ENCODE measurements around the gene ESYT1.
"Not testable (repeated sequence)": the region's sequence is repeated elsewhere in the genome, so short reads cannot be mapped to it uniquely, and the experiment has no call there.

Gene ESYT1

DNA sequence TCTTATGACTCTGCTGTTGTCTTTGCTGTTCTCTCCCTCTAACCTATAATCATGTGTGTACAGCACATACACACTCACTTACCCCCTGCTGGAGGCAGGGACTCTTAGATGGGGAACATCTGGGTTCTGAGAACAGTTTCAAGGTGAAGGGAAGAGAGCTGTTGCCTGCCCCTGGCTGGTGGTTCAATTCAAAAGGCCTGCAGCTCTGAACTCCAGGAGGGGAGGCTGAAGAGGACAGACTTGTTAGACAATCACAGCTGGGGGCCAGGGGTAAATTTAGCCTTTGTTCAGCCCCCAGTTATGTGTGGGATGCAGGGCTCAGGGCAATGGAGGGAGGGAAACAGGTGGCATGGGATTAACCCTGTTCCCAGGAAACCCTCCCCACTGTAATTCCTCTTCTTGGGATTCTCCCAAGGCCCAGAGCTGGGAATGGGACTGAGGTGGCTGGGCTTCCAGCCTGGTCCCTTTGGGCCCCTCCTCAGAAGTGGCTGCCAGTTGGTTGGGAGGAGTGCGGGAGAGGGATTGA lies 26.2 kb downstream of the ESYT1 start:
- peaks cover 23% of the 10 kb centered on the region for H3K36me3 Mint-ChIP-seq
- H3K27me3 Mint-ChIP-seq: no peaks in the 10 kb centered on the region
- no peaks in the 10 kb centered on the region for H3K9me3 Mint-ChIP-seq
- no peak overlapping the region for H3K4me3 Mint-ChIP-seq
- no peak for ATAC-seq
- peak overlapping the region; percentile 97 for H3K27ac Mint-ChIP-seq
- H3K4me1 Mint-ChIP-seq: peaks cover 58% of the 10 kb centered on the region

DNA sequence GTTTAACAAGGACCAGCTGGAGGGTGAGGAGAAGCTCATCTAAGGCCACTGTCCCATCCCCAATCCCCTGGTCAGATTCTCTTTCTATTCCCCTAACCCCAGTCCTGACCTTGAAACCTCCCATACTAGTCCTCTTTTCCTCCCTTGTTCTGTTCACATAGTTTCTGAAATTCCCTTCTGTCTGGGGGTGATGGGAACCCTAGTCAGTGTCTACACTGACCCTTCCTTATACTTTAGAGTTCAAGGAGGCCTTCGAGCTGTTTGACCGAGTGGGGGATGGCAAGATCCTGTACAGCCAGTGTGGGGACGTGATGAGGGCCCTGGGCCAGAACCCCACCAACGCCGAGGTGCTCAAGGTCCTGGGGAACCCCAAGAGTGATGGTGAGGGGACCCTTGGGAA lies 26.8 kb downstream of the ESYT1 start:
- Mint-ChIP-seq H3K4me1 (peaks cover 63% of the 10 kb centered on the region), H3K9me3 (no peaks in the 10 kb centered on the region), H3K27me3 (no peaks in the 10 kb centered on the region), H3K27ac (peak overlapping the region; percentile 97), H3K36me3 (peaks cover 28% of the 10 kb centered on the region), H3K4me3 (no peak overlapping the region)
- no peak for ATAC-seq

DNA sequence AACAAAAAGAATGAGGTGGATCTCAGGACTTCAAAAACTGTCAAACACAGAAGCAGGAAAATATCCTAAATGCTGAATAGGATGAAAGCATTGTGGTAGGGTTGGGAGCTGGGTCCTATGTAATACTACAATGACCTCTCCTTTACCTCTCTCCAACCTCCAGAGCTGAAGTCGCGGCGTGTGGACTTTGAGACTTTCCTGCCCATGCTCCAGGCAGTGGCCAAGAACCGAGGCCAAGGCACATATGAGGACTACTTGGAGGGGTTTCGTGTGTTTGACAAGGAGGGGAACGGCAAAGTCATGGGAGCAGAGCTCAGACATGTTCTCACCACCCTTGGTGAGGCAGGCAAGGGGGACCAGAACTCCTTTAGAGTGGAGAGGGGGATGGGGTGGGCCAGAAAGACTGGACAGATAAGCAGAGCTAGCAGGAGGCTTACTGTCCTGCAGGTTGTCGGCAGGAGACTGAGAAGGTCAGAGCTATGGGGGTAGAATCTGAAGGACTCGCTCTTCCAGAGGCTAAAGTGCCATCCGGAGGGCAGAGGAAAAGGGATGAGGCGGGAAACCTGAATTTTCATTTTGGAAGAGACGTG lies 27.3 kb downstream of the ESYT1 start:
- H3K27ac Mint-ChIP-seq: peak overlapping the region; percentile 97
- H3K27me3 Mint-ChIP-seq: no peaks in the 10 kb centered on the region

DNA sequence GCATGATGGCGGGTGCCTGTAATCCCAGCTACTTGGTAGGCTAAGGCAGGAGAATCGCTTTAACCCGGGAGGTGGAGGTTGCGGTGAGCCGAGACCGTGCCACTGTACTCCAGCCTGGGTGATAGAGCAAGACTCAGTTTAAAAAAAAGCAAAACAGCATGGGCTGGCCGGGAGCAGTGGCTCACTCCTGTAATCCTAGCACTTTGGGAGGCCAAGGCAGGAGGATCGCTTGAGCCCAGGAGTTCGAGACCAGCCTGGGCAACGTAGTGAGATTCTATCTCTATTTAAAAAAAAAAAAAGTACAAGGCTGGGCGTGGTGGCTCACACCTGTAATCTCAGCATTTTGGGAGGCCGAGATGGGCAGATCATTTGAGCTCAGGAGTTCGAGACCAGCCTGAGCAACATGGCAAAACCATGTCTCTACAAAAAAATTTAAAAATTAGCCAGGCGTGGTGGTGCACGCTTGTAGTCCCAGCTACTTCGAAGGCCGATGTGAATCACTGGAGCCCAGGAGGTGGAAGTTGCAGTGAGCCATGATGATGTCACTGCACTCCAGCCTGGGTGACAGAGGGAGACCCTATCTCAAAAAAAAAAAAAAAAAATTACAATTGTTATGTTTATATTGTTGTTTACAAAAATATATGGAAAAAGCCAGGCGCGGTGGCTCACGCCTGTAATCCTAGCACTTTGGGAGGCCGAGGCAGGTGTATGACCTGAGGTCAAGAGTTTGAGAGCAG lies 28.6 kb downstream of the ESYT1 start:
- H3K27me3 Mint-ChIP-seq, ATAC-seq, H3K9me3 Mint-ChIP-seq: not testable (repeated sequence)
- peaks cover 68% of the 10 kb centered on the region for H3K4me1 Mint-ChIP-seq
- H3K4me3 Mint-ChIP-seq: peak overlapping the region; percentile 95
- H3K36me3 Mint-ChIP-seq: peaks cover 45% of the 10 kb centered on the region
- H3K27ac Mint-ChIP-seq: peak overlapping the region; percentile 93

More for the DNA sequence above, 27.3 kb downstream of the ESYT1 start:
- no peaks in the 10 kb centered on the region for H3K9me3 Mint-ChIP-seq
- ATAC-seq: no peak
- H3K4me3 Mint-ChIP-seq: no peak overlapping the region
- peaks cover 34% of the 10 kb centered on the region for H3K36me3 Mint-ChIP-seq
- H3K4me1 Mint-ChIP-seq: peaks cover 68% of the 10 kb centered on the region

DNA sequence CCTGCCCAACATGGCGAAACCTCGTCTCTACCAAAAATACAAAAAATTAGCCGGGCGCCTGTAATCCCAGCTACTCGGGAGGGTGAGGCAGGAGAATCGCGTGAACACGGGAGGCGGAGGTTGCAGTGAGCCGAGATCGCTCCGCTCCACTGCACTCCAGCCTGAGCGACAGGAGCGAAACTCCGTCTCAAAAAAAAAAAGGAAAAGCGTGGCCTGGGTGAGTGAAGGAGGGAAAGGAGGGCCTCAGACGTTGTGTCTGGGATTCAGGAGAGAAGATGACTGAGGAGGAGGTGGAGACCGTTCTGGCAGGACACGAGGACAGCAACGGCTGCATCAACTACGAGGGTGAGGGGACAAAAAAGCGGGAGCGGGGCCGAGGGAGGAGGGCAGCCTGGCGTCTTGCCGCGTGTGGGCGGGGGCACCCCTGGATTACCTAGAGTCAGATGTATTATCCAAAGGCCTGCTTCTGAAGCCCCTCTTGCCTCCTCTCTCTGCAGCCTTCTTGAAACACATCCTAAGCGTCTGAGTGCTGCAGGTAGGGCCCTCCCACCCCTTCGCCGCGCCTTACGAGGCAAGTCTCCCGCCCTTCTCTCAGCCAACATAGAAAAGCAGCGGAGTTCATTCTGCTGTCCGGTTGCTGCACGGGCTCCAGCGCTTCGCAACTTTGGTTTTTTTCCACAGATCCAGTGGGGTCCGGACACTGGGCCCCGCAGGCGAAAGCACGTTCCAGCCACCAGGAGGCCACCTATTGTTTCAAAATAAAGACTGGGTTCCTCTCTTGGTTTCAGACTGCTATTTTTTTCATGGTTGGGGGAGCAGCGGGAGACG lies 29.3 kb downstream of the ESYT1 start:
- Mint-ChIP-seq H3K4me3 (peak overlapping the region; percentile 95), H3K27ac (peak overlapping the region; percentile 93), H3K27me3 (no peaks in the 10 kb centered on the region), H3K9me3 (no peaks in the 10 kb centered on the region), H3K4me1 (peaks cover 67% of the 10 kb centered on the region), H3K36me3 (peaks cover 51% of the 10 kb centered on the region)
- peak; percentile 77 for ATAC-seq

DNA sequence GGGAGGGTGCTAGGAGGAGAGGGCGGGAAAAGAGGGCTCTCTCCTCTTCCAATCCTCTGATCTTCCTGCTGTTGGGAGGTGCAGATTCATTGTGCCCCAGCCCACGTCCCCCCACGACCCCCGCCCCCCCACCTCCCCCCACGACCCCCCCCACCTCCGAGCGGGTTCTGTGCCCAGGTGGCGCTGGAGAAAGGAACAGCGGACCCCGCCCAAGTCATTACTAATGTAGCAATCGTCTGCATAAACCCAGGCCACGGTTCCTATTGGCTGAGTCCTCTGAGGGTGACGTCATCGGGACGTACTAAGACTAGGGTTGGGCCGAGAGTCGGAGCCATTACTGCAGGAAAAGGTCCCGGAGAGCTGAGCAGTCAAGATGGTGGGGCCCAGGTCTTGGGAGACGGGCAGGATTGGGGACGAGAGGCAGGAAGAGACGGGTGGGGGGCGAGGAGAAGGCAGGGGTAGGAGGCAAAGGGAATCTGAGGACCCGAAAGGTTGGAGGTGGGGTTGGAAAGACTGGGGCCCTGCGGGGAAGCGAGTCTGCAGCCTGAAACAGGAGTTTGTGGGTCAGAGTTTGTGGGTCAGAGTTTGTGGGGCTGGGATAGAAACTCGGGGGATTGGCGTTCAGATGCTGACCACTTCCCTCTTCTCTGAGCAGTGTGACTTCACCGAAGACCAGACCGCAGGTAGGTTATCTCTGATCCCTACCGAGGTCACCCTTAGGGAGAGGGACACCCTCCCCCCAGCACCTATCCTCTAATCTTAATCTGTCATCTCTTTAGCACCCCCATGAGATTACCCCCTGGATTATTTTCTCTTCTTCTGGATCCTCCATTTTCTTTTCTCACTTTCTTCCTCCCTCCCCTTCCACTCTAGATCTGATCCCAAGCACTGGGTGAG lies 30.2 kb downstream of the ESYT1 start, which contains the start of gene MYL6:
TSS of gene MYL6 (plus strand) at position 331 of the 897 bp plus-strand sequence. CDS start at position 374, 43 bp downstream.
- Mint-ChIP-seq H3K27ac (peak within 1 kb of the TSS; percentile 93), H3K4me3 (peak within 1 kb of the TSS; percentile 95), H3K36me3 (peaks cover 58% of the 10 kb centered on the region), H3K9me3 (no peaks in the 10 kb centered on the region), H3K4me1 (peaks cover 64% of the 10 kb centered on the region), H3K27me3 (no peaks in the 10 kb centered on the region)
- peak; percentile 95 for ATAC-seq

DNA sequence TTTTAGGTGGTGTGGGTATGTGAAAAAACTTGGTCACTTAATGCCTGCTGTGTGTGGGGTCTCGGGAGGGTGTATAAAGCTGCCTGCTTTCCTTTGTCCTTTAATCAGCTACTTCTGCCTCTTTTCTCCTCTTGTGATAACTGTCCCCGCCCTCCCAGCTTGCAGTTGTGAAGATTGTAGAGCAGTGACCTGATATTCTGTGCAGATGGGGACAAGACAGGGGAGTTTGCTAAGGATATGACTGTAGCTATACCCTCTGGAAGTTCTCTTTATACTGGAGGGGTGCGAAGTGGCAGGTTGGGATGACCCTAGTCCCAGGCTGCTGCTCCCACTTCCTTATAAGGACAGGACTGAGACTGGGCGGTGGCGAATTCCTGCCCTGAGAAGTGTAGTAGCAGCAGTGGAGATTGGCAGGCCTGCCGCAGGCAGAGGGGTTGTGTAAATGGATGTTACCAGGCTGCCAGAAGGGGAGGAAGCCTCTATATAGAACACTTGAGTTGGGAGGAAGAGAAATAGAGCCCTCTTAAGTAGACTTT lies 30.9 kb downstream of the ESYT1 start:
- peaks cover 57% of the 10 kb centered on the region for H3K4me1 Mint-ChIP-seq

DNA sequence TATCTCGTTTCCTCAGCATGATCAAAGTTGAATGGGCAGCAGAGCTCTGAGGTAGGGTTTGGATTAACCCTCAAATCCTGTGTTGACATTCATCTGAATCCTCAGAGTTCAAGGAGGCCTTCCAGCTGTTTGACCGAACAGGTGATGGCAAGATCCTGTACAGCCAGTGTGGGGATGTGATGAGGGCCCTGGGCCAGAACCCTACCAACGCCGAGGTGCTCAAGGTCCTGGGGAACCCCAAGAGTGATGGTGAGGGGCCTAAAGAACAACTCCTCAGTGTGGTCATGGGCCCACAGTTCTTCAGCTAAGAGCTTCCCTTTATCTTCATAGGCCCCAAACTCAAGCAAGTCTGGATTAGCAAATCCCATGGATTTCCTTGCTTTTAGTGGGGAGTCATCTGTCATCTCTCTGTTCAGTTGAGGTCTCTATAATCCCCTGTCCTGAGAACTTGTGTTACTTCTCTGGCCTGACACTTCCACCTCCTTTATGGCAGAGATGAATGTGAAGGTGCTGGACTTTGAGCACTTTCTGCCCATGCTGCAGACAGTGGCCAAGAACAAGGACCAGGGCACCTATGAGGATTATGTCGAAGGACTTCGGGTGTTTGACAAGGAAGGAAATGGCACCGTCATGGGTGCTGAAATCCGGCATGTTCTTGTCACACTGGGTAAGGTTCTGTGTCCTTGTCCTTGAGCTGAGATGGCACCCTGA lies 31.6 kb downstream of the ESYT1 start:
- peaks cover 72% of the 10 kb centered on the region for H3K36me3 Mint-ChIP-seq
- peaks cover 56% of the 10 kb centered on the region for H3K4me1 Mint-ChIP-seq
- ATAC-seq: no peak
- no peaks in the 10 kb centered on the region for H3K27me3 Mint-ChIP-seq
- no peaks in the 10 kb centered on the region for H3K9me3 Mint-ChIP-seq
- peak overlapping the region; percentile 93 for H3K27ac Mint-ChIP-seq
- peak overlapping the region; percentile 95 for H3K4me3 Mint-ChIP-seq

More for the DNA sequence above, 30.9 kb downstream of the ESYT1 start:
- H3K27me3 Mint-ChIP-seq: no peaks in the 10 kb centered on the region
- no peaks in the 10 kb centered on the region for H3K9me3 Mint-ChIP-seq
- H3K36me3 Mint-ChIP-seq: peaks cover 65% of the 10 kb centered on the region
- H3K27ac Mint-ChIP-seq: peak overlapping the region; percentile 93
- no peak for ATAC-seq
- H3K4me3 Mint-ChIP-seq: peak overlapping the region; percentile 95

DNA sequence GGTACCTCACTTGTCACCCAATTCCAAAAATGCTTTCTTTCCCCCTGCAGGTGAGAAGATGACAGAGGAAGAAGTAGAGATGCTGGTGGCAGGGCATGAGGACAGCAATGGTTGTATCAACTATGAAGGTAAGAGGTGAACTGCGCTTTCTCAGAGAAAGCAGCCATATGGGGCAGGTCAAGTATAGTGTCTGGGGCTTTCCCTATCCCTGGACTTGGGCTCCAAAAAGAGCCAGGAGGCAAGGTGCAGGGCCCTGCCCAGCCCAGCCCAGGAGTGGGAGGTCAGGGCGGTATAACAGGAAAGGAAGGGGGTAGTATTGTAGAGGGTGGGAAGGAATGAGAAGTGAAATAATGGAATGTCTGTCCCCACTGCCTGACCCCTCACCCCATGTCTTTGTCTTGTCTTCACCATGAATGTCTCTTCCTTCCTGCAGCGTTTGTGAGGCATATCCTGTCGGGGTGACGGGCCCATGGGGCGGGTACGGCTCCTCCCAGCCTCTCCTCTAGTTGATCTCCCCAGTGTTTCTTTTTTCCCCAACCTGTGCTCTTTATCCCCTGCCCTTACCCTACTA lies 32.2 kb downstream of the ESYT1 start:
- H3K4me3 Mint-ChIP-seq: peak overlapping the region; percentile 95
- no peaks in the 10 kb centered on the region for H3K9me3 Mint-ChIP-seq
- H3K27ac Mint-ChIP-seq: peak overlapping the region; percentile 93
- no peaks in the 10 kb centered on the region for H3K27me3 Mint-ChIP-seq
- H3K36me3 Mint-ChIP-seq: peaks cover 68% of the 10 kb centered on the region
- H3K4me1 Mint-ChIP-seq: peaks cover 50% of the 10 kb centered on the region
- ATAC-seq: no peak

DNA sequence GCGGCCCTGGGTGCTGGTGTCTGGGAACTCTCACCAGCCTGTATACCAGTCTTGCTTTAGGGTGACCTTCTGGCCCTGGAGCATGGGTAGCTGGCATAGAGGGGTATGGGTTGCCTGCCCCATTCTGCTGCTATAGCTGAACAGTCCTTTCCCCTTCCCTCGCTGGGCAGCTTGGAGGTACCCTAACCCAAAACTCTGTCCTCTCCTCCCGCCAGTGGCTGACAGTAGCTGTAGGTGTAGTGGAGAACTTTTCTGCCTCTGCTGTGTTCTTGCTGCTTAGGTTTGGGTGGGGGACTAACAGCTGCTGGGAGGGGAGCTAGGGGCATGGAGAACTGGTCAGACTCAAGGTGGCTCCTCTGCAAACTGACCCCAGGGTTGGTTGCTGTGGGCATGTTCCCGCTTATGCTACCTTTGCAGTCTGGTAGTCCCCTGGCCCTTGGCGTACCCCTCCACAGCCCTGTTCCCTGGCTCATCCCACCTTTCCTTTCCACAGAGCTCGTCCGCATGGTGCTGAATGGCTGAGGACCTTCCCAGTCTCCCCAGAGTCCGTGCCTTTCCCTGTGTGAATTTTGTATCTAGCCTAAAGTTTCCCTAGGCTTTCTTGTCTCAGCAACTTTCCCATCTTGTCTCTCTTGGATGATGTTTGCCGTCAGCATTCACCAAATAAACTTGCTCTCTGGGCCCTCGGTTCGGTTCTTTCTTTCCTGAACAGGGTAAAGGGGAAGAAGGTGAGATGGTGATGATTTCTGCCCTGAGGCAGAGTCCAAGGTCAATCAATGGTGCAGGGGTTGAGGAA lies 33.0 kb downstream of the ESYT1 start:
- Mint-ChIP-seq H3K4me3 (peak overlapping the region; percentile 95), H3K27ac (peak overlapping the region; percentile 93), H3K9me3 (no peaks in the 10 kb centered on the region), H3K36me3 (peaks cover 71% of the 10 kb centered on the region), H3K27me3 (no peaks in the 10 kb centered on the region), H3K4me1 (peaks cover 44% of the 10 kb centered on the region)
- no peak for ATAC-seq

DNA sequence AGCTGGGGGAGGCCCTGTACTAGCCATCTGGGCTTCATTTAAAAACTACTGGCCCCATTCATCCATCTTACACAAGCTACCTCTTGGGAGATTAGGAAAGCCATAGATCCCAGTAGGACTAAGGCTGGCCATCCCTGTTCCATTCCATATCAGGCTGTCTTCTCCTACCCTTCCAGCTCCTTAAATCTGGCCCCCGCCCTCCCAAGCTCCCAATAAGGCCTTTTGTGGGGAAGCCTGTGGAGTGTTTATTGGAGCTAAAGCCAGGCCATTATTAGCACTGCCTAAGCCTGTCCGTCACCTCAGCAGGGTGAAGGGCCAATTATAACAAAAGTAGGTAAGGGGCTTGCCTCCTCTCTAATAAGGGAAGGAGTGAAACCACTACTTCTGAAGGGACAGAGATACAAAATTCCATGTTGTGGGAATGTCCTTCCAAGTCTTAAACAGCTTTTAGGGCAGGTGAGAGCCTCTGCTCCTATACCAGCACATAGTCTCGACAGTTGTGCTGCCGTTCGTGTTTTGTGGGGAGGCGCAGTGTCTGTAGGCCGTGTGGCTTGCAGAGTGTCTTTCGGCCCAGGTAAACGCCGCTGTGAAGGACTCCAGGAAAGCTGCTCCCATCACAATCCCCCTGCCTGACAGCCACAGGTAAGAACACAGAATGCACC lies 33.8 kb downstream of the ESYT1 start:
- H3K4me3 Mint-ChIP-seq: peak overlapping the region; percentile 59
- peaks cover 44% of the 10 kb centered on the region for H3K4me1 Mint-ChIP-seq
- peaks cover 71% of the 10 kb centered on the region for H3K36me3 Mint-ChIP-seq
- H3K27me3 Mint-ChIP-seq: no peaks in the 10 kb centered on the region
- no peak for ATAC-seq
- H3K27ac Mint-ChIP-seq: peak overlapping the region; percentile 46
- no peaks in the 10 kb centered on the region for H3K9me3 Mint-ChIP-seq

DNA sequence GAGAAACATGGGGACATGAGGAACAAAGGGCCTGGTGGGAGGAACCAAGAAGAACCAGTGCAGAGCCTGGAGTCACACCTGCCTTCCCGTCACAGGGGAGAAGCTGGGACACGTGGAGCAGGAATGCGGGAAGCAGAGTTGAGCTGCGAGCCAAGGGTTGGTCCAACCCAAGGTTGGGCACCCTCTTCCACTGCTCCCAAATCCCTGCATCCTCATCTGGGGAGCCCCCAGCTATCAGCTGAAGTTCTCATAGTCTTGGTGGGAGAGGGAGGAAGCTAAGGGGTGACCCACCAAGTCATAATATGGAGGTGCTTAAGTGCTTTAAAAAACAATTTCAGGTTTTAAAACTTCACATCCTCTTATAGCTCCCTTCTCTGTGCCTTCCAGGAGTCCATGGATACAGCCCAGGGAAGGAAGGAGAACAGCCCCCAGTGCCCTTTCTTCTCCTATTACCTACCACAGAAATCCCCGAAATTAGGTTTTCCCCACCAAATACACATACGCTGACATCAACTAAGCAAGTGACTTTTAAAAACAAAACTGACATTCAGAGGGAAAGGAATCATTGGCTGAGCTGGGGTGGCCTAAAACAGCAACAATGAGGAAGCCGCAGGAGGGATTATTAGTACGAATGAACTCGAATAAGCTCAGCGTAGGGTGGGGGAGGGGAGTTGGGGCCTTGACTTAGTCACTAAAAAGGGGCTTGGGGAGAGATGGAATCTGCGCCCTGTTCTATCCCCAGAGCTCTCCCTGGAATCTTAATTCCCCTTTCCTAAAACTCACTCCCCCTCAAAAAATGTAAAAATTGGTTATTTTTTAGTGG lies 34.6 kb downstream of the ESYT1 start:
- H3K9me3 Mint-ChIP-seq: no peaks in the 10 kb centered on the region
- H3K4me3 Mint-ChIP-seq: no peak overlapping the region
- H3K27ac Mint-ChIP-seq: peak overlapping the region; percentile 46
- peaks cover 76% of the 10 kb centered on the region for H3K36me3 Mint-ChIP-seq
- no peak for ATAC-seq
- H3K4me1 Mint-ChIP-seq: peaks cover 38% of the 10 kb centered on the region
- H3K27me3 Mint-ChIP-seq: no peaks in the 10 kb centered on the region
